HepG2 (cell line): Measurements from ENCODE around the gene PCYOX1L. TPM values are rescaled to one million over a fixed set of nuclear protein-coding genes. Genes with fewer than 3 reads are reported as not detected.

Experiments
- ATAC-seq: fragments of 200-7000 bp; cut with Tn5 transposase; 3 replicates; pipeline ENCODE4 v1.9.1; 2020; ENCODE audit warnings: mild to moderate bottlenecking, moderate library complexity
- BruUV-seq: library from RNA; stranded (reverse); fragments of 400-500 nt; replicated peaks from 2 replicates; lab custom pipeline; 2021; lab: Mats Ljungman, UMichigan
- CTCF ChIA-PET: fragments of 300-600 bp; formaldehyde crosslinking; extraction: SDS; loops from one replicate; lab custom pipeline; 2021; ENCODE audit warnings: low total read pairs, inconsistent platforms, low intra/inter-chr PET ratio; lab: Yijun Ruan, JAX
- POLR2A ChIA-PET: fragments of 350-600 bp; sonication (Branson Sonifier 250); formaldehyde crosslinking; loops from one replicate; lab custom pipeline; 2020; ENCODE audit warnings: antibody characterized with exemption, inconsistent platforms; lab: Yijun Ruan, JAX
- DNase-seq: peaks from one replicate; pipeline ENCODE4 v3.0.0-alpha.2; 2015; ENCODE audit warnings: low spot score
- FAIRE-seq: peaks from 3 replicates; lab custom pipeline; 2011; peaks lifted over from hg19 to GRCh38; lab: Jason Lieb, UNC
- H2AFZ ChIP-seq: one replicate; pipeline ENCODE4 v1.6.1; 2011; ENCODE audit warnings: low read length, inconsistent platforms
- H3K27ac ChIP-seq: fragments of 300-600 bp; 3 replicates; pipeline ENCODE4 v1.8.0; 2011; ENCODE audit warnings: mixed run types, mild to moderate bottlenecking, mixed read lengths, low read length, inconsistent platforms; ENCODE audit not compliant: insufficient read depth; ENCODE audit errors: extremely low read length
- H3K27me3 ChIP-seq, 2 experiments: fragments of 200-600 bp in 1 of 2; 2 replicates in 1 of 2; 3 replicates in 1 of 2; pipeline versions ENCODE4 v1.6.0 to v1.8.0; 2011; ENCODE audit warnings: low read length in 2 of 2, mild to moderate bottlenecking in 2 of 2, moderate library complexity in 2 of 2, inconsistent platforms in 1 of 2; ENCODE audit not compliant: insufficient read depth in 2 of 2, control insufficient read depth in 1 of 2
- H3K36me3 ChIP-seq, 2 experiments: fragments of 200-600 bp in 1 of 2; replicated peaks in 1 of 2; 2 replicates in 1 of 2; 3 replicates in 1 of 2; pipeline versions ENCODE4 v1.5.1 to v1.8.0; 2011; ENCODE audit warnings: low read length in 2 of 2, inconsistent platforms in 1 of 2; ENCODE audit not compliant: insufficient read depth in 2 of 2, control insufficient read depth in 1 of 2
- H3K4me1 ChIP-seq: 2 replicates; pipeline ENCODE4 v1.5.1; 2012; ENCODE audit warnings: low read length, inconsistent platforms; ENCODE audit not compliant: insufficient read depth
- H3K4me2 ChIP-seq: 2 replicates; pipeline ENCODE4 v1.6.0; 2011; ENCODE audit warnings: low read depth, low read length, inconsistent platforms
- H3K4me3 ChIP-seq, 3 experiments: fragments of 200-600 bp in 1 of 3; sonication (generic), shearing (Covaris generic) in 1 of 3; replicated peaks in 1 of 3; 2 replicates each; pipeline ENCODE4 v1.5.1; 2011 to 2016; ENCODE audit warnings: low read length in 3 of 3, inconsistent platforms in 2 of 3, low read depth in 2 of 3, mild to moderate bottlenecking in 2 of 3, control low read depth in 1 of 3, mixed read lengths in 1 of 3; ENCODE audit not compliant: insufficient read depth in 1 of 3
- H3K79me2 ChIP-seq: one replicate; pipeline ENCODE4 v1.6.1; 2011; ENCODE audit warnings: low read length, inconsistent platforms; ENCODE audit not compliant: insufficient read depth
- H3K9ac ChIP-seq: 2 replicates; pipeline ENCODE4 v1.6.0; 2011; ENCODE audit warnings: mild to moderate bottlenecking, low read depth, low read length, inconsistent platforms; ENCODE audit not compliant: insufficient read depth
- H3K9me3 ChIP-seq: 2 replicates; pipeline ENCODE4 v1.5.1; 2012; ENCODE audit warnings: mild to moderate bottlenecking, low read length
- H4K20me1 ChIP-seq: 2 replicates; pipeline ENCODE4 v1.6.0; 2011; ENCODE audit warnings: inconsistent platforms, mild to moderate bottlenecking, low read length, moderate library complexity; ENCODE audit not compliant: insufficient read depth
- ATF7-NPFF ChIP-seq: sonication (generic); formaldehyde crosslinking; IDR thresholded peaks from 2 replicates; pipeline ENCODE4 v1.8.1; 2023; ENCODE audit warnings: mild to moderate bottlenecking, low read depth, missing genetic modification reagents, moderate library complexity
- EEA1 ChIP-seq: sonication (generic); formaldehyde crosslinking; IDR thresholded peaks from 2 replicates; pipeline ENCODE4 v1.5.1; 2020; ENCODE audit warnings: mild to moderate bottlenecking, missing genetic modification reagents, borderline replicate concordance
- GTF3A ChIP-seq: sonication (generic); formaldehyde crosslinking; conservative IDR thresholded peaks from 2 replicates; pipeline ENCODE4 v1.4.0; 2020; ENCODE audit warnings: mild to moderate bottlenecking, missing genetic modification reagents
- HNF4A ChIP-seq: sonication (generic); formaldehyde crosslinking; IDR thresholded peaks from 2 replicates; pipeline ENCODE4 v1.4.0; 2020; ENCODE audit warnings: missing genetic modification reagents
- IKZF4 ChIP-seq: sonication (generic); formaldehyde crosslinking; IDR thresholded peaks from 2 replicates; pipeline ENCODE4 v1.5.1; 2020; ENCODE audit warnings: borderline replicate concordance, mild to moderate bottlenecking, low read depth, missing genetic modification reagents; ENCODE audit errors: not compliant biosample characterization
- MTA1 ChIP-seq: sonication (generic); formaldehyde crosslinking; IDR thresholded peaks from 2 replicates; pipeline ENCODE4 v1.4.0; 2020; ENCODE audit warnings: missing genetic modification reagents, mild to moderate bottlenecking, borderline replicate concordance
- NAIF1 ChIP-seq: sonication (generic); formaldehyde crosslinking; IDR thresholded peaks from 2 replicates; pipeline ENCODE4 v1.5.0; 2020; ENCODE audit warnings: mild to moderate bottlenecking, missing genetic modification reagents, borderline replicate concordance
- NR1H2 ChIP-seq: sonication (generic); formaldehyde crosslinking; IDR thresholded peaks from 2 replicates; pipeline ENCODE4 v1.8.1; 2022; ENCODE audit warnings: low read depth, missing genetic modification reagents, borderline replicate concordance
- PITX1 ChIP-seq: sonication (generic); formaldehyde crosslinking; IDR thresholded peaks from 2 replicates; pipeline ENCODE4 v1.5.1; 2020; ENCODE audit warnings: mild to moderate bottlenecking, missing genetic modification reagents
- U2AF2 ChIP-seq: fragments of 200-400 bp; formaldehyde crosslinking; IDR thresholded peaks from 2 replicates; pipeline ENCODE4 v1.6.1; 2017; ENCODE audit warnings: low read depth, mild to moderate bottlenecking, low read length
- XBP1 ChIP-seq: sonication (generic); formaldehyde crosslinking; IDR thresholded peaks from 2 replicates; pipeline ENCODE4 v1.5.0; 2020; ENCODE audit warnings: missing genetic modification reagents
- ZFX ChIP-seq: sonication (generic); formaldehyde crosslinking; IDR thresholded peaks from 2 replicates; pipeline ENCODE4 v1.4.0; 2020; ENCODE audit warnings: mild to moderate bottlenecking, low read depth, missing genetic modification reagents, moderate library complexity
- ZNF34 ChIP-seq: sonication (generic); formaldehyde crosslinking; IDR thresholded peaks from 2 replicates; pipeline ENCODE4 v1.4.0; 2020; ENCODE audit warnings: mild to moderate bottlenecking, missing genetic modification reagents, borderline replicate concordance
- ZNF703 ChIP-seq: sonication (generic); formaldehyde crosslinking; IDR thresholded peaks from 2 replicates; pipeline ENCODE4 v1.5.1; 2020; ENCODE audit warnings: missing genetic modification reagents, mild to moderate bottlenecking, moderate library complexity, borderline replicate concordance
- WGBS: methylation state at CpG from one replicate; pipeline ENCODE4 v1.1.6; 2017; ENCODE audit warnings: low lambda C conversion rate; 5-methylcytosine and 5-hydroxymethylcytosine counted together
- in situ Hi-C: cut with HindIII; loops from 2 replicates; pipeline ENCODE4 v1.10.0; 2017; ENCODE audit warnings: low pct_unique_long_range_greater_than_20kb; ENCODE audit not compliant: extremely low pct_ligation_motif_present
- intact Hi-C: fragments of 100-400 bp; cut with micrococcal nuclease; formaldehyde crosslinking; loops from one replicate; pipeline ENCODE4 v1.10.0; 2022; ENCODE audit not compliant: unreplicated experiment
- polyA plus RNA-seq, 8 experiments: library from polyadenylated mRNA; depleted of rRNA in 3 of 8; stranded (reverse) in 7 of 8; unstranded in 1 of 8; fragments of >200 nt; fragmentation: Illumina TruSeq in 4 of 8; extraction: Trizol in 4 of 8; gene quantifications; 2 replicates each; pipeline versions ENCODE4 v1.2.1 to v1.2.3, GENCODE V29; 2011 to 2016; ENCODE audit warnings: low read depth in 4 of 8, missing spikeins in 1 of 8, mixed read lengths in 1 of 8; ENCODE audit not compliant: insufficient read depth in 1 of 8
- total RNA-seq, 5 experiments: library from RNA; depleted of rRNA; stranded (reverse); fragments of >200 nt; fragmentation: Illumina TruSeq; extraction: Trizol; gene quantifications; 2 replicates each; pipeline ENCODE4 v1.2.3, GENCODE V29; 2016; ENCODE audit warnings: low read depth in 1 of 5
- TF ChIP-seq, protein P1 (sequence below): sonication (generic); formaldehyde crosslinking; IDR thresholded peaks from 2 replicates; pipeline ENCODE4 v1.4.0; 2020; ENCODE audit warnings: missing genetic modification reagents, borderline replicate concordance
- TF ChIP-seq, protein P2 (sequence below): sonication (generic); formaldehyde crosslinking; IDR thresholded peaks from 2 replicates; pipeline ENCODE4 v1.5.0; 2020; ENCODE audit warnings: mild to moderate bottlenecking, low read depth, missing genetic modification reagents, borderline replicate concordance

Gene PCYOX1L
- total and polyA plus RNA-seq, 2 of the 13 experiments (the other 11 are each of a cell fraction or from before 2014, with no cell fraction given), result 1.00 to 3.7 TPM

DNA sequence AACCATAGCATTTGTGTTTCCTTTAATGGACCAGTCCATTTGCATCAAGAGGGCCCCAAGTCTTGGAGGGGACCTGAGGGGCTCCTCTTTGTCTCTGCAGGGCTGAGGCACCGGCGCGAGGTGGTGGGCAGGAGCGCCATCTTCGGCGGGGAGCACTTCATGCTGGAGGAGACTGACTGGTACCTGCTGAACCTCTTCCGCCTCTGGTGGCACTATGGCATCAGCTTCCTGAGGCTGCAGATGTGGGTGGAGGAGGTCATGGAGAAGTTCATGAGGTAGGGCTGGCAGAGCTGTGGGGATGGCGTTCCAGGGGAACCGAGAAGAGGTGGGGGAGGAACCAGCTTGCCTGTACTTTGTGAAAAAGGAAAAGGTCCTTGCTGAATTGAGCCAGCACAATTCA, 6.1 kb downstream of the PCYOX1L start:
- H3K36me3 ChIP-seq, result no peaks in the 10 kb centered on the region
- H3K27me3 ChIP-seq, result no peaks in the 10 kb centered on the region; a peak in 1 of 5 replicates
- WGBS, result 83% methylated on average over 9 of the region's 9 CpGs
- CTCF ChIA-PET, result no interaction called here
- TF ChIP-seq GTF3A (CRISPR knock-in tag), result no peak
- POLR2A ChIA-PET, result no interaction called here
- H3K4me1 ChIP-seq, result peaks cover 44% of the 10 kb centered on the region
- DNase-seq, result no peak
- ATAC-seq, result no peak
- no peaks in the 10 kb centered on the region for H4K20me1 ChIP-seq
- FAIRE-seq, result no peak
- H2AFZ ChIP-seq, result no peak overlapping the region
- H3K9ac ChIP-seq, result no peak overlapping the region
- no peaks in the 10 kb centered on the region for H3K79me2 ChIP-seq
- in situ Hi-C loops (no loop called here), intact Hi-C loops (no loop called here)
- no peak overlapping the region for H3K4me2 ChIP-seq
- H3K4me3 ChIP-seq, result no peak overlapping the region
- H3K27ac ChIP-seq, result no peak overlapping the region
- no peaks in the 10 kb centered on the region for H3K9me3 ChIP-seq
- BruUV-seq, result no TSS peak

DNA sequence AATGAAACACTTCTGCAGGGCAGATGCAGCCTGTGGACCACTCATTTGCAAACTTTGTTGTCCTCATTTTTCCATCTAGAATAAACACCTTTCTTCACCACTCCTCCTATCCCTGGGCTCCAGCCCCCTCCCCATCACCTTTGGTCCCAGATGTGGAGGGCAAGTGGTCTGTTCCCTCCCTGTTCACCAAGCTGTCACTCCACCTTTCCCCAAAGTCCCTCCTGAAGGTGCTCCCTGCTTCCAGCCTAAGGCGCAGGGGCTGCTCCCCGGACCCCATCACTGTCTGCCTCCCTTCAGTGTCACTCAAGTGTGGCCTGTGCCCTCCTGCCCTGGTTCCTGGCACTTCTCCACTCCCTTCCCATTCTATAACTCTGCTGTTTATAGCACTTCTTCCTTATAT, 6.9 kb downstream of the PCYOX1L start:
- WGBS, result 81% methylated on average over 2 of the region's 2 CpGs
- no peaks in the 10 kb centered on the region; a peak in 1 of 5 replicates for H3K27me3 ChIP-seq
- H3K27ac ChIP-seq, result no peak overlapping the region
- CTCF ChIA-PET, result no interaction called here
- no peak overlapping the region for H3K4me2 ChIP-seq
- no peaks in the 10 kb centered on the region for H4K20me1 ChIP-seq
- in situ Hi-C loops, result loop anchor here (5.0 kb wide), 1 partner anchor 198 kb away; no protein-coding TSS in a partner anchor
- TF ChIP-seq ZNF34 (CRISPR knock-in tag), result no peak
- TF ChIP-seq U2AF2, result no peak
- TF ChIP-seq ZNF703, result no peak
- TF ChIP-seq PITX1 (CRISPR knock-in tag), result no peak
- TF ChIP-seq HNF4A, result no peak
- TF ChIP-seq XBP1, result no peak
- no peak for TF ChIP-seq MTA1
- TF ChIP-seq, protein P1, sequence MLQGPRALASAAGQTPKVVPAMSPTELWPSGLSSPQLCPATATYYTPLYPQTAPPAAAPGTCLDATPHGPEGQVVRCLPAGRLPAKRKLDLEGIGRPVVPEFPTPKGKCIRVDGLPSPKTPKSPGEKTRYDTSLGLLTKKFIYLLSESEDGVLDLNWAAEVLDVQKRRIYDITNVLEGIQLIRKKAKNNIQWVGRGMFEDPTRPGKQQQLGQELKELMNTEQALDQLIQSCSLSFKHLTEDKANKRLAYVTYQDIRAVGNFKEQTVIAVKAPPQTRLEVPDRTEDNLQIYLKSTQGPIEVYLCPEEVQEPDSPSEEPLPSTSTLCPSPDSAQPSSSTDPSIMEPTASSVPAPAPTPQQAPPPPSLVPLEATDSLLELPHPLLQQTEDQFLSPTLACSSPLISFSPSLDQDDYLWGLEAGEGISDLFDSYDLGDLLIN (CRISPR knock-in tag), result no peak
- TF ChIP-seq IKZF4 (CRISPR knock-in tag), result no peak
- no peak for TF ChIP-seq ATF7-NPFF (CRISPR knock-in tag)
- TF ChIP-seq, protein P2, sequence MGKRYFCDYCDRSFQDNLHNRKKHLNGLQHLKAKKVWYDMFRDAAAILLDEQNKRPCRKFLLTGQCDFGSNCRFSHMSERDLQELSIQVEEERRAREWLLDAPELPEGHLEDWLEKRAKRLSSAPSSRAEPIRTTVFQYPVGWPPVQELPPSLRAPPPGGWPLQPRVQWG (CRISPR knock-in tag), result no peak
- TF ChIP-seq ZFX (CRISPR knock-in tag), result no peak
- TF ChIP-seq EEA1 (CRISPR knock-in tag), result no peak
- TF ChIP-seq NR1H2, result no peak
- no peak for TF ChIP-seq NAIF1
- peaks cover 41% of the 10 kb centered on the region for H3K4me1 ChIP-seq
- FAIRE-seq (no peak), ATAC-seq (no peak), DNase-seq (no peak)
- no peak overlapping the region for H3K9ac ChIP-seq
- intact Hi-C loops, result no loop called here
- no TSS peak for BruUV-seq
- no peaks in the 10 kb centered on the region for H3K36me3 ChIP-seq
- no peak overlapping the region for H3K4me3 ChIP-seq
- POLR2A ChIA-PET, result no interaction called here
- no peaks in the 10 kb centered on the region for H3K79me2 ChIP-seq
- no peaks in the 10 kb centered on the region for H3K9me3 ChIP-seq
- no peak overlapping the region for H2AFZ ChIP-seq
